Activated gamma-delta T cell (primary cell): ENCODE measurements around the gene KRT72.

Source experiments
- DNase-seq: peaks from one replicate; lab custom pipeline; 2025; lab: John Stamatoyannopoulos, UW

The KRT72 gene

GRCh38 chr12:52630008-52630500, 28.8 kb upstream of the KRT72 start:
- no peak for DNase-seq

GRCh38 chr12:52629281-52630007, 28.2 kb upstream of the KRT72 start:
- no peak for DNase-seq

GRCh38 chr12:52628841-52629240, 27.6 kb upstream of the KRT72 start:
- no peak for DNase-seq

- no peak for DNase-seq
These were observed 26.8 kb upstream of the KRT72 start for GRCh38 chr12:52628111-52628507.

GRCh38 chr12:52627395-52628110, 26.3 kb upstream of the KRT72 start:
- DNase-seq = no peak

GRCh38 chr12:52622349-52622748, 21.1 kb upstream of the KRT72 start:
- no peak for DNase-seq

- no peak for DNase-seq
These were observed 17.6 kb upstream of the KRT72 start for GRCh38 chr12:52618866-52619265.

- no peak for DNase-seq
These were observed 17.0 kb upstream of the KRT72 start, which contains the start of gene KRT73 for GRCh38 chr12:52618216-52618615. TSS of gene KRT73 (minus strand) at chr12:52618559. CDS start at chr12:52618524, 35 bp downstream.

- DNase-seq = no peak
These were observed 16.1 kb upstream of the KRT72 start for GRCh38 chr12:52617403-52617785.

- no peak for DNase-seq
These were observed 15.6 kb upstream of the KRT72 start for GRCh38 chr12:52616680-52617402.

GRCh38 chr12:52615912-52616311, 14.6 kb upstream of the KRT72 start:
- DNase-seq = no peak

GRCh38 chr12:52615208-52615868, 14.1 kb upstream of the KRT72 start:
- no peak for DNase-seq

- DNase-seq = no peak
These were observed 13.3 kb upstream of the KRT72 start for GRCh38 chr12:52614381-52615207.

- DNase-seq = no peak
These were observed 12.2 kb upstream of the KRT72 start for GRCh38 chr12:52613384-52614030.

- DNase-seq = no peak
These were observed 11.4 kb upstream of the KRT72 start for GRCh38 chr12:52612431-52613383.

GRCh38 chr12:52611080-52611468, 9.8 kb upstream of the KRT72 start:
- DNase-seq = no peak

- no peak for DNase-seq
These were observed 7.8 kb upstream of the KRT72 start for GRCh38 chr12:52608826-52609630.

- DNase-seq = no peak
These were observed 6.9 kb upstream of the KRT72 start for GRCh38 chr12:52608161-52608560.

- DNase-seq = no peak
These were observed 6.1 kb upstream of the KRT72 start for GRCh38 chr12:52607314-52607713.
